Spleen (tissue), 11 donors: ENCODE results near the gene HPCAL1. TPM values are rescaled to one million over a fixed set of nuclear protein-coding genes. Genes with fewer than 3 reads are reported as not detected.
A peak's percentile ranks its signal among the peaks of the same experiment; 100 is the strongest.

Source experiments
- DNase-seq: peaks from one replicate; pipeline ENCODE4 v3.0.0-alpha.2; 2020
- H3K27ac ChIP-seq, 8 donors: fragments of 200-600 bp; sonication (generic) in 7 of 8; 1 replicate in 4 of 8; 2 replicates in 4 of 8; pipeline versions ENCODE4 v1.5.0 to v1.8.0; 2016 to 2021; ENCODE audit warnings: inconsistent platforms in 4 of 8, mild to moderate bottlenecking in 4 of 8, moderate library complexity in 1 of 8
- H3K27me3 ChIP-seq, 7 donors: fragments of 200-600 bp; sonication (generic) in 6 of 7; replicated peaks in 1 of 7; 1 replicate in 4 of 7; 2 replicates in 3 of 7; pipeline versions ENCODE4 v1.5.0 to v1.8.0; 2016 to 2021; ENCODE audit warnings: inconsistent platforms in 3 of 7, mild to moderate bottlenecking in 1 of 7
- H3K36me3 ChIP-seq, 6 donors: fragments of 200-600 bp; sonication (generic) in 5 of 6; 1 replicate in 4 of 6; 2 replicates in 2 of 6; pipeline versions ENCODE4 v1.5.0 to v1.8.0; 2016 to 2021; ENCODE audit warnings: inconsistent platforms in 2 of 6
- H3K4me1 ChIP-seq, 6 donors: fragments of 200-600 bp; sonication (generic) in 5 of 6; 1 replicate in 3 of 6; 2 replicates in 3 of 6; pipeline versions ENCODE4 v1.5.0 to v1.8.0; 2016 to 2021; ENCODE audit warnings: inconsistent platforms in 3 of 6
- H3K4me3 ChIP-seq, 8 donors: fragments of 200-600 bp; sonication (generic) in 7 of 8; 1 replicate in 4 of 8; 2 replicates in 4 of 8; pipeline versions ENCODE4 v1.5.0 to v1.8.0; 2016 to 2021; ENCODE audit warnings: inconsistent platforms in 4 of 8, mild to moderate bottlenecking in 4 of 8, moderate library complexity in 2 of 8
- H3K9me3 ChIP-seq, 8 donors: fragments of 200-600 bp; sonication (generic) in 7 of 8; 1 replicate in 4 of 8; 2 replicates in 4 of 8; pipeline versions ENCODE4 v1.5.0 to v1.8.0; 2016 to 2021; ENCODE audit warnings: inconsistent platforms in 4 of 8
- CTCF ChIP-seq, 11 experiments: fragments of 200-600 bp in 7 of 11; fragments of 450-650 bp in 4 of 11; sonication (generic) in 4 of 11; IDR thresholded peaks in 8 of 11; conservative IDR thresholded peaks in 3 of 11; 1 replicate in 7 of 11; 2 replicates in 4 of 11; pipeline versions ENCODE4 v1.4.0 to v1.8.0; 2016 to 2021; ENCODE audit warnings: antibody characterized with exemption in 11 of 11, inconsistent platforms in 4 of 11, mild to moderate bottlenecking in 1 of 11
- POLR2A ChIP-seq, 3 donors: fragments of 450-650 bp; IDR thresholded peaks; one replicate each; pipeline ENCODE4 v1.5.1; 2017; ENCODE audit warnings: antibody characterized with exemption in 3 of 3, mild to moderate bottlenecking in 1 of 3
- POLR2AphosphoS5 ChIP-seq, 3 donors: sonication (generic); formaldehyde crosslinking; IDR thresholded peaks; one replicate each; pipeline ENCODE4 v1.5.1; 2017; ENCODE audit warnings: antibody characterized with exemption in 3 of 3
- WGBS, 5 donors: extraction: QIAGEN DNeasy Blood & Tissue Kit in 3 of 5; methylation state at CpG; one replicate each; pipeline versions ENCODE4 v1.1.5 to v1.1.7; 2013 to 2018; 5-methylcytosine and 5-hydroxymethylcytosine counted together
- intact Hi-C: fragments of 100-400 bp; cut with DNase I; formaldehyde crosslinking; loops from one replicate; pipeline ENCODE4 v1.15.0; 2023; ENCODE audit warnings: low total_unique reads
- polyA plus RNA-seq, 3 donors: library from polyadenylated mRNA; stranded (reverse); fragments of 200-250 nt; gene quantifications; one replicate each; pipeline ENCODE4 v1.2.1, GENCODE V29; 2013
- total RNA-seq, 7 donors: library from RNA; depleted of rRNA in 3 of 7; stranded (reverse); fragments of >200 nt in 3 of 7; fragmentation: NEBNext Ultra II Directional in 4 of 7; extraction: Animal tissue kit (Norgen Biotek cat#: 25700) in 4 of 7; gene quantifications; one replicate each; pipeline versions ENCODE4 v1.1.0 to v1.2.1, GENCODE V29; 2016 to 2021
- donor health status: healthy with polysubstance abuse.
- donor health status: DM: no; HTN: no; CAD: no; lungs with moderate emphysema.
- donor health status: DM: no; HTN: no; CAD: no.
- donor health status: Bipolar disorder and iron deficiency.
- donor health status: healthy.
- donor health status: DM: no; HTN: no; CAD: no.
- donor health status: DM: yes; HTN: yes; CAD: no.

HPCAL1 gene
- total and polyA plus RNA-seq, 10 donors, result 41.9 to 80.6 (median 57.7) TPM

GRCh38 chr2:10327896-10328669 lies 25.4 kb downstream of the HPCAL1 start:
- H3K9me3 ChIP-seq, result no peaks in the 10 kb centered on the region
- no peaks in the 10 kb centered on the region for H3K27me3 ChIP-seq
- no peak for DNase-seq
- peak overlapping the region in 3 of 8 donors; percentile 38 to 85 (median 48) for H3K27ac ChIP-seq
- WGBS, 5 donors, result 81 to 88% (median 85%) methylated on average over 7 of the region's 7 CpGs
- intact Hi-C loops, result no loop called here
- no peak overlapping the region for H3K4me3 ChIP-seq
- H3K4me1 ChIP-seq, result peaks cover 45 to 98% (median 86%) of the 10 kb centered on the region in 6 donors
- H3K36me3 ChIP-seq, result peaks cover 0 to 1% (median 0%) of the 10 kb centered on the region in 6 donors
- TF ChIP-seq POLR2A (IDR thresholded peaks at IDR 0.05), result no peak

GRCh38 chr2:10328670-10329579 lies 26.2 kb downstream of the HPCAL1 start:
- WGBS, 5 donors, result 85 to 91% (median 88%) methylated on average over 12 of the region's 12 CpGs
- intact Hi-C loops, result no loop called here
- DNase-seq, result no peak
- Histone ChIP-seq H3K4me1 (peaks cover 53 to 100% (median 89%) of the 10 kb centered on the region in 6 donors), H3K36me3 (no peaks in the 10 kb centered on the region), H3K9me3 (no peaks in the 10 kb centered on the region), H3K4me3 (no peak overlapping the region), H3K27me3 (no peaks in the 10 kb centered on the region), H3K27ac (peak overlapping the region; percentile 47 to 89 (median 84))
- no peak for TF ChIP-seq POLR2A (IDR thresholded peaks at IDR 0.05)

GRCh38 chr2:10329580-10329879 lies 26.8 kb downstream of the HPCAL1 start:
- peak overlapping the region; percentile 47 to 89 (median 84) for H3K27ac ChIP-seq
- peak overlapping the region in 2 of 8 donors; percentile 45 to 71 for H3K4me3 ChIP-seq
- peaks cover 0 to 2% (median 0%) of the 10 kb centered on the region in 6 donors for H3K36me3 ChIP-seq
- 51 to 64% (median 62%) methylated on average over 6 of the region's 6 CpGs for WGBS, 5 donors
- DNase-seq, result no peak
- H3K4me1 ChIP-seq, result peaks cover 49 to 97% (median 83%) of the 10 kb centered on the region in 6 donors
- peaks cover 0 to 3% (median under 1%) of the 10 kb centered on the region in 8 donors for H3K9me3 ChIP-seq
- TF ChIP-seq POLR2AphosphoS5 (IDR thresholded peaks at IDR 0.05) (no peak), CTCF (IDR thresholded peaks at IDR 0.05 in 8 of 11, conservative IDR thresholded peaks at IDR 0.05 in 3 of 11) (no peak), POLR2A (IDR thresholded peaks at IDR 0.05) (no peak)
- no peaks in the 10 kb centered on the region for H3K27me3 ChIP-seq
- intact Hi-C loops, result no loop called here

GRCh38 chr2:10329880-10330699 lies 27.4 kb downstream of the HPCAL1 start:
- H3K4me1 ChIP-seq, result peaks cover 49 to 91% (median 78%) of the 10 kb centered on the region in 6 donors
- no peaks in the 10 kb centered on the region for H3K27me3 ChIP-seq
- WGBS, 5 donors, result 49 to 60% (median 58%) methylated on average over 21 of the region's 21 CpGs
- H3K27ac ChIP-seq, result peak overlapping the region; percentile 57 to 89 (median 84)
- no peak for DNase-seq
- TF ChIP-seq POLR2A (IDR thresholded peaks at IDR 0.05) (no peak), POLR2AphosphoS5 (IDR thresholded peaks at IDR 0.05) (no peak), CTCF (IDR thresholded peaks at IDR 0.05 in 8 of 11, conservative IDR thresholded peaks at IDR 0.05 in 3 of 11) (no peak)
- peaks cover 0 to 8% (median 6%) of the 10 kb centered on the region in 8 donors for H3K9me3 ChIP-seq
- H3K4me3 ChIP-seq, result peak overlapping the region in 7 of 8 donors; percentile 19 to 71 (median 40)
- intact Hi-C loops, result no loop called here
- peaks cover 0 to 8% (median 0%) of the 10 kb centered on the region in 6 donors for H3K36me3 ChIP-seq
